Measurements from ENCODE around the gene AKNA.

- TF ChIP-seq CTCF (IDR thresholded peaks at IDR 0.05) (no peak), POLR2A (IDR thresholded peaks at IDR 0.05) (no peak)
Observed at GRCh38 chr9:114315723-114316363, 71.9 kb downstream of the AKNA start.
